Mucosa of descending colon (tissue), 3 donors: ENCODE measurements around the gene PFDN5. TPM values are rescaled to one million over a fixed set of nuclear protein-coding genes. Genes with fewer than 3 reads are reported as not detected.
"Not testable (repeated sequence)": the region's sequence is repeated elsewhere in the genome, so short reads cannot be mapped to it uniquely, and the experiment has no call there.

Experiments used
- ATAC-seq: fragments of 200-7000 bp; cut with Tn5 transposase; one replicate; pipeline ENCODE4 v1.9.1; 2020; ENCODE audit warnings: mild to moderate bottlenecking, moderate library complexity
- DNase-seq, 3 donors: peaks; one replicate each; pipeline ENCODE4 v3.0.0-alpha.2; 2020
- H3K36me3 ChIP-seq: fragments of 200-600 bp; one replicate; pipeline ENCODE4 v1.8.0; 2021; ENCODE audit warnings: low read depth, mild to moderate bottlenecking
- H3K4me1 ChIP-seq: fragments of 200-600 bp; one replicate; pipeline ENCODE4 v1.8.0; 2021; ENCODE audit warnings: low read depth, mild to moderate bottlenecking
- H3K4me3 ChIP-seq: fragments of 200-600 bp; one replicate; pipeline ENCODE4 v1.8.0; 2021; ENCODE audit warnings: mild to moderate bottlenecking
- H3K9me3 ChIP-seq: fragments of 200-600 bp; one replicate; pipeline ENCODE4 v1.8.0; 2021; ENCODE audit warnings: mild to moderate bottlenecking
- CTCF ChIP-seq: fragments of 200-600 bp; IDR thresholded peaks from one replicate; pipeline ENCODE4 v1.8.0; 2022; ENCODE audit warnings: antibody characterized with exemption, mild to moderate bottlenecking
- intact Hi-C, 2 donors: fragments of 100-400 bp; cut with DNase I in 1 of 2; cut with micrococcal nuclease in 1 of 2; formaldehyde crosslinking; loops; one replicate each; pipeline versions ENCODE4 v1.11.0 to v1.11.1; 2022; cut with DNase I, micrococcal nuclease
- total RNA-seq, 3 donors: library from RNA; stranded (reverse); fragmentation: NEBNext Ultra II Directional in 2 of 3; extraction: Animal tissue kit (Norgen Biotek cat#: 25700) in 2 of 3; gene quantifications; one replicate each; pipeline versions ENCODE4 v1.2.1 to v1.2.4, GENCODE V29; 2021 to 2023
- donor health status: DM: no; HTN: no; CAD: no; lungs with moderate emphysema.
- donor health status: DM: no; HTN: no; CAD: no.
- donor health status: DM: no; HTN: yes; CAD: no.

The PFDN5 gene
- total RNA-seq, 3 donors from 2014 or later = 262 to 390 (median 268) TPM

- Histone ChIP-seq H3K36me3 (no peaks in the 10 kb centered on the region), H3K9me3 (no peaks in the 10 kb centered on the region), H3K4me3 (no peak overlapping the region), H3K4me1 (peaks cover 3% of the 10 kb centered on the region)
- no peak for TF ChIP-seq CTCF
- intact Hi-C loops = no loop called here
- ATAC-seq (no peak), DNase-seq (no peak)
Measured at GRCh38 chr12:53330671-53331070, 35.3 kb downstream of the PFDN5 start.

GRCh38 chr12:53332339-53332738 lies 37.0 kb downstream of the PFDN5 start:
- H3K4me3 ChIP-seq, H3K36me3 ChIP-seq, H3K4me1 ChIP-seq, ATAC-seq, intact Hi-C loops, DNase-seq, H3K9me3 ChIP-seq: not testable (repeated sequence)

- no peak for ATAC-seq
- Histone ChIP-seq H3K36me3 (no peaks in the 10 kb centered on the region), H3K4me3 (no peak overlapping the region), H3K9me3 (no peaks in the 10 kb centered on the region), H3K4me1 (no peaks in the 10 kb centered on the region)
- no peak for TF ChIP-seq CTCF
- DNase-seq = no peak
- intact Hi-C loops = no loop called here
Measured at GRCh38 chr12:53332744-53333143, 37.4 kb downstream of the PFDN5 start.

- intact Hi-C loops = no loop called here
- Histone ChIP-seq H3K4me3 (no peak overlapping the region), H3K36me3 (no peaks in the 10 kb centered on the region), H3K9me3 (no peaks in the 10 kb centered on the region), H3K4me1 (no peaks in the 10 kb centered on the region)
- DNase-seq (no peak), ATAC-seq (no peak)
- no peak for TF ChIP-seq CTCF
Measured at GRCh38 chr12:53333289-53333688, 37.9 kb downstream of the PFDN5 start.

GRCh38 chr12:53333845-53334244 lies 38.5 kb downstream of the PFDN5 start:
- Histone ChIP-seq H3K4me1 (no peaks in the 10 kb centered on the region), H3K4me3 (no peak overlapping the region), H3K36me3 (no peaks in the 10 kb centered on the region), H3K9me3 (no peaks in the 10 kb centered on the region)
- DNase-seq (no peak), ATAC-seq (no peak)
- TF ChIP-seq CTCF = no peak
- intact Hi-C loops = no loop called here

- DNase-seq (no peak), ATAC-seq (no peak)
- H3K36me3 ChIP-seq = no peaks in the 10 kb centered on the region
- no peaks in the 10 kb centered on the region for H3K9me3 ChIP-seq
- H3K4me3 ChIP-seq = no peak overlapping the region
- intact Hi-C loops = no loop called here
- H3K4me1 ChIP-seq = no peaks in the 10 kb centered on the region
- TF ChIP-seq CTCF = no peak
Measured at GRCh38 chr12:53334822-53335221, 39.5 kb downstream of the PFDN5 start.
